NB4 (cell line): ENCODE data around the gene TYRO3.

ENCODE experiments used
- DNase-seq: peaks from one replicate; pipeline ENCODE4 v3.0.0; 2010; ENCODE audit warnings: low read depth
- H3K4me3 ChIP-seq: one replicate; pipeline ENCODE4 v1.5.1; 2011; ENCODE audit warnings: mild to moderate bottlenecking, low read depth, low read length, moderate library complexity
- MYC ChIP-seq: IDR thresholded peaks from 2 replicates; pipeline ENCODE4 v1.6.1; 2011; ENCODE audit warnings: low read depth, low read length
- POLR2A ChIP-seq: IDR thresholded peaks from 2 replicates; pipeline ENCODE4 v1.6.1; 2011; ENCODE audit warnings: mild to moderate bottlenecking; ENCODE audit not compliant: insufficient read length; ENCODE audit errors: extremely low read depth
- TF ChIP-seq, protein P1 (sequence below): IDR thresholded peaks from 2 replicates; pipeline ENCODE4 v1.6.1; 2011; ENCODE audit warnings: low read depth, low read length
- TF ChIP-seq, protein P2 (sequence below): IDR thresholded peaks from one replicate; pipeline ENCODE4 v1.5.1; 2012; ENCODE audit warnings: low read depth, low read length

TYRO3 gene

DNA sequence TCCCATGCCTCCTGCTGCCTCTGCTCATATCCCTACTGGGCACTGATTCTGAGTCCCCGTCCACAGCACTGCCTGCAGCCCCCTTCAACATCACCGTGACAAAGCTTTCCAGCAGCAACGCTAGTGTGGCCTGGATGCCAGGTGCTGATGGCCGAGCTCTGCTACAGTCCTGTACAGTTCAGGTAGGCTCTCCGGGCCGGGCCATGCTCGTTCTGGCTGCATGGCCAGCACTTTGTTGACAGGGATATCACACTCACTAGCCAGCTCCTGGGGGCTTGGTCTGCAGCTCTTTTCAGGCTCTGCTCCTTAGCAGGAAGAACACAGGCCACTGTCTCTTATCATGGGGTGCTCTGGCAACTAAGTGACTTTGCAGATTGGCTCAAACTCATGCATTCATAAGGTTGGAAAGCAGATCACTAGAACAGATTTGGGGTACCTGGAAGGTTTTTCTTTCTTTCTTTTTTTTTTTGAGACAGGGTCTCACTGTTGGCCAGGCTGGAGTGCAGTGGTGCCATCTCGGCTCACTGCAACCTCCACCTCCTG, 6.0 kb downstream of the TYRO3 start:
- no peak for TF ChIP-seq POLR2A
- TF ChIP-seq, protein P1, sequence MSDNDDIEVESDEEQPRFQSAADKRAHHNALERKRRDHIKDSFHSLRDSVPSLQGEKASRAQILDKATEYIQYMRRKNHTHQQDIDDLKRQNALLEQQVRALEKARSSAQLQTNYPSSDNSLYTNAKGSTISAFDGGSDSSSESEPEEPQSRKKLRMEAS: no peak
- TF ChIP-seq MYC: no peak
- TF ChIP-seq, protein P2, sequence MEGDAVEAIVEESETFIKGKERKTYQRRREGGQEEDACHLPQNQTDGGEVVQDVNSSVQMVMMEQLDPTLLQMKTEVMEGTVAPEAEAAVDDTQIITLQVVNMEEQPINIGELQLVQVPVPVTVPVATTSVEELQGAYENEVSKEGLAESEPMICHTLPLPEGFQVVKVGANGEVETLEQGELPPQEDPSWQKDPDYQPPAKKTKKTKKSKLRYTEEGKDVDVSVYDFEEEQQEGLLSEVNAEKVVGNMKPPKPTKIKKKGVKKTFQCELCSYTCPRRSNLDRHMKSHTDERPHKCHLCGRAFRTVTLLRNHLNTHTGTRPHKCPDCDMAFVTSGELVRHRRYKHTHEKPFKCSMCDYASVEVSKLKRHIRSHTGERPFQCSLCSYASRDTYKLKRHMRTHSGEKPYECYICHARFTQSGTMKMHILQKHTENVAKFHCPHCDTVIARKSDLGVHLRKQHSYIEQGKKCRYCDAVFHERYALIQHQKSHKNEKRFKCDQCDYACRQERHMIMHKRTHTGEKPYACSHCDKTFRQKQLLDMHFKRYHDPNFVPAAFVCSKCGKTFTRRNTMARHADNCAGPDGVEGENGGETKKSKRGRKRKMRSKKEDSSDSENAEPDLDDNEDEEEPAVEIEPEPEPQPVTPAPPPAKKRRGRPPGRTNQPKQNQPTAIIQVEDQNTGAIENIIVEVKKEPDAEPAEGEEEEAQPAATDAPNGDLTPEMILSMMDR: no peak
- no peak for DNase-seq
- no peak overlapping the region for H3K4me3 ChIP-seq

DNA sequence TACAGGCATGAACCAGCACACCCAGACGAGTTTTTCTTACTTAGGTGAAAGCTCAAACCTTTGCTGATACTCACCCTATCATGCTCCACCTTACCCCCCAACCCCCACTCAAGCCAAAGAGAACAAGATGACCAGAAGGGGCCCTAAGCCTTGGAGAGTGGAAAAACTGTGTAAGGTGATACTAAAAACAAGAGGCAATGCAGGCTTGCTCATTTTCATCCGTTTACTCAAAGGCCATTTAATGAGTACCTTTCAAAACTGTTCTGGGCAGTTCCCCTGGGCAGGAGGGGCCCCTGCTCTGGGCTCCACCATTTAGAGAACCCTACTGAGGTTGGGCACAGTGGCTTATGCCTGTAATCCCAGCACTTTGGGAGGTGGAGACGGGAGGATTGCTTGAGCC, 6.7 kb downstream of the TYRO3 start:
- no peak for DNase-seq
- TF ChIP-seq, protein P2: no peak
- TF ChIP-seq, protein P1: no peak
- TF ChIP-seq POLR2A (no peak), MYC (no peak)
- no peak overlapping the region for H3K4me3 ChIP-seq

DNA sequence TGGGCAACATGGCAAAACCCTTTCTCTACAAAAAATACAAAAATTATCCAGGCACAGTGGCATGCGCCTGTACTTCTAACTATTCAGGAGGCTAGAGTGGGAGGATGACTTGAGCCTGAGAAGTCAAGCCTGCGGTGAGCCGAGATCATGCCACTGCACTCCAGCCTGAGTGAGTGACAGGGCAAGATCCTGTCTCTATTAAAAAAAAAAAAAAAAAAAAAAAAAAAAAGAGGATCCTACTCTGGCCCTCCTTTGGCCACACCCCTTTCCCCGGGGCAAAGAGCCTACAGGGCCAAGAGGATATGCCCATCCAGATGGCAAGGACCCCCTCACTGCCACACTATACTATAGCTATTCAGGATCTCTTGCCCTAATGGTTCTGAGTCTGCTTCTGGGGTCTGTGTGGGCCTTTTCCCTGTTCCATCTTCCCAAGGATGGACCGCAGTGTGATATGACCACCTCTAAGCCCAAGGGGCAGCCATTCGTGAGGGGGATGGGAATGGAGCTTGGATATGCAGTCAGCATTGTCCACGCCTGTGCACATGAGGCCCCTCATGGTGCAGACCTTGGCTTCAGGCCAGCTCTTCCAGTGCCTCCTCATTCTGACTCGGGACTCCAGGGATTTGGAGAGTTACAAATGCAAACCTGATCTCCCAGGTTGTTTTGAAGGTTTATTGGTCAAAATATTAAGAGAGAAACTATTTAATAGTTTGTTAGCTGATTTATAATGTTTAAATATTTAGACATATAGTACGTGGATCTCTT, 7.3 kb downstream of the TYRO3 start:
- TF ChIP-seq, protein P2: no peak
- TF ChIP-seq POLR2A (no peak), MYC (no peak)
- TF ChIP-seq, protein P1: no peak
- no peak for DNase-seq
- no peak overlapping the region for H3K4me3 ChIP-seq

DNA sequence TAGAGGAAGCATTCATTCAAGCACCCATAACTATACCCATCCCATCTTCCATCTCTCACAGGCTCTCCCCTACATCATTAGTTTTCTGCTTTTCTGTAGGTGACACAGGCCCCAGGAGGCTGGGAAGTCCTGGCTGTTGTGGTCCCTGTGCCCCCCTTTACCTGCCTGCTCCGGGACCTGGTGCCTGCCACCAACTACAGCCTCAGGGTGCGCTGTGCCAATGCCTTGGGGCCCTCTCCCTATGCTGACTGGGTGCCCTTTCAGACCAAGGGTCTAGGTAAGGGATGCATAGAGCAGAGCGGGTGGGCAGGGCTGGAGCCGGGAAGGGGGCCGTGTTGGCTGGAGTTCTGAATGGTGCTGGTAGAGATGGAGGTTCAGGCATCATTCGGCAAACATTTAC, 8.2 kb downstream of the TYRO3 start:
- DNase-seq: no peak
- TF ChIP-seq MYC (no peak), POLR2A (no peak)
- TF ChIP-seq, protein P1: no peak
- TF ChIP-seq, protein P2: no peak
- no peak overlapping the region for H3K4me3 ChIP-seq

DNA sequence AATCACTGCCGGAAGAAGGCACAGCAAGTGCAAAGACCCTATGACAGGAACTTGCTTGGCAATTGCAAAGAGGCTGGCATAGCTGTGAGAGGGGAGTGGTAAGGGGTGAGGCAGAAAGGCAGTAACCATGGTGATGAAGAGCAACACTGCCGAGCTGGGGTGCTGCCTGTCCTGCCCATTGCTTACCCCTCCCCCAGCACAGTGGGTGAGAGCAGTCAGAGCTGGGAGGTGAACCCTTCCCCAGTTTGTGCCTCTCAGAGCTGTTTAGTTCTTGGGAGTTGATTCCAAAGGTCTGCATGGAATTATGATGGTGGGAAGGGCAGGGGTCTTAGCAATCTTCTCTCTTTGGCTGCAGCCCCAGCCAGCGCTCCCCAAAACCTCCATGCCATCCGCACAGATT, 8.8 kb downstream of the TYRO3 start:
- DNase-seq: no peak
- H3K4me3 ChIP-seq: no peak overlapping the region
- TF ChIP-seq MYC (no peak), POLR2A (no peak)
- TF ChIP-seq, protein P1: no peak
- TF ChIP-seq, protein P2: no peak
